DOHH2 (cell line): ENCODE results near the gene CRADD.

Experiments
- EZH2phosphoT487 ChIP-seq: fragments of 200-600 bp; sonication (generic); IDR thresholded peaks from 2 replicates; pipeline ENCODE4 v1.6.1; 2017; ENCODE audit warnings: borderline replicate concordance, mild to moderate bottlenecking, antibody characterized with exemption, low read length, moderate library complexity, mixed read lengths
- TF ChIP-seq, protein P1 (sequence below): fragments of 200-600 bp; sonication (generic); IDR thresholded peaks from one replicate; pipeline ENCODE4 v1.5.1; 2014; ENCODE audit warnings: antibody characterized with exemption, mild to moderate bottlenecking, low read depth, low read length; ENCODE audit not compliant: poor library complexity, severe bottlenecking

DNA sequence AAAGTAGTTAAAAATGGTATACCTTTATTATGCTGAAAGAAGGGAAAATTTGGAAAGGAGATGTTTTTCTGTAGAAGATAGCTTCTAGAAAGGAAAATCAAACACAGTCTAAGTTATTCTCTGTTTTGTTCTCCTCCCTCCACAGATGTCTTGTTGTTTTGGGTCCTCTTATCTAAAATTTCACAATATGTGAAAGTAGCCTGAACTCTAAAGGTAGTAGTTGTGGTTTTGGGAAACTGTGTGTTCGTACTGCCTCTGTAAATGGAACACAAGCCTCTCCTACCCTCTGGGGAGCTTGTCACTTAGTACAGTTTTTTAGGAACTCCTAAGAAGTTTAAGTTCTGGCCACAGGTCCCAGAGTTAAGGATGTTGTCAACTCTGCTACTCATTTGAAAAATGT is 112.6 kb downstream of the CRADD start:
- TF ChIP-seq, protein P1, sequence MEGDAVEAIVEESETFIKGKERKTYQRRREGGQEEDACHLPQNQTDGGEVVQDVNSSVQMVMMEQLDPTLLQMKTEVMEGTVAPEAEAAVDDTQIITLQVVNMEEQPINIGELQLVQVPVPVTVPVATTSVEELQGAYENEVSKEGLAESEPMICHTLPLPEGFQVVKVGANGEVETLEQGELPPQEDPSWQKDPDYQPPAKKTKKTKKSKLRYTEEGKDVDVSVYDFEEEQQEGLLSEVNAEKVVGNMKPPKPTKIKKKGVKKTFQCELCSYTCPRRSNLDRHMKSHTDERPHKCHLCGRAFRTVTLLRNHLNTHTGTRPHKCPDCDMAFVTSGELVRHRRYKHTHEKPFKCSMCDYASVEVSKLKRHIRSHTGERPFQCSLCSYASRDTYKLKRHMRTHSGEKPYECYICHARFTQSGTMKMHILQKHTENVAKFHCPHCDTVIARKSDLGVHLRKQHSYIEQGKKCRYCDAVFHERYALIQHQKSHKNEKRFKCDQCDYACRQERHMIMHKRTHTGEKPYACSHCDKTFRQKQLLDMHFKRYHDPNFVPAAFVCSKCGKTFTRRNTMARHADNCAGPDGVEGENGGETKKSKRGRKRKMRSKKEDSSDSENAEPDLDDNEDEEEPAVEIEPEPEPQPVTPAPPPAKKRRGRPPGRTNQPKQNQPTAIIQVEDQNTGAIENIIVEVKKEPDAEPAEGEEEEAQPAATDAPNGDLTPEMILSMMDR: no peak
- no peak for TF ChIP-seq EZH2phosphoT487
